Lung microvascular endothelial cell (primary cell): ENCODE results near the gene FAM171A1. TPM values are rescaled to one million over a fixed set of nuclear protein-coding genes. Genes with fewer than 3 reads are reported as not detected.
A peak's percentile ranks its signal among the peaks of the same experiment; 100 is the strongest.
"Not testable (repeated sequence)": the region's sequence is repeated elsewhere in the genome, so short reads cannot be mapped to it uniquely, and the experiment has no call there.

Experiments used
- DNase-seq, 2 donors: peaks; one replicate each; pipeline versions ENCODE4 v3.0.0 to v3.0.0-alpha.2; 2010; ENCODE audit warnings: low read depth in 2 of 2
- total RNA-seq: library from RNA; depleted of rRNA; stranded (reverse); fragments of >200 nt; gene quantifications from 2 replicates; pipeline ENCODE4 v1.2.1, GENCODE V29; 2014

Gene FAM171A1
- total RNA-seq, 1 donor from 2014 or later = 40.9 TPM

DNA sequence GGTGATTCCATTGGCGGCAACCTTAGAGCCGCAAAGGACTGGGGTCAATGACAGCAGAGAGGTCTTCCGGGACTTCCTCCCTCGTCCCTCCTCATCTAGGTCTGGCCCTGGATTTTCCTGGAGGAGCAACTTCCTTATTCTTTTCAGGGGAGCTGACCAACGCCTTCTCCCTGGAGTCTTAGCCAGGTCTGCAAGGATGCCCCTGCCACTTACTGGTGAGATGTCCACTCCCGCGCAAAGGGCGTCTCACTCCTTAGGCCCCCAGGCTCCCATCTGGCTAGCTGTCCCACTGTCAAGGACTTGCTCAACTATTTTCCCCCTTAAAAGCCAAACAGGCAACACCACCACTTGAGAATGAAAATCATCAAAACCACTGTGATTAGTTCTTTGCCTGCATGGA is 160.6 kb downstream of the FAM171A1 start:
- no peak for DNase-seq

GRCh38 chr10:15209827-15210509 is 161.1 kb downstream of the FAM171A1 start:
- DNase-seq = peak; percentile 85 to 91

GRCh38 chr10:15208221-15208620 is 162.9 kb downstream of the FAM171A1 start:
- DNase-seq = no peak

DNA sequence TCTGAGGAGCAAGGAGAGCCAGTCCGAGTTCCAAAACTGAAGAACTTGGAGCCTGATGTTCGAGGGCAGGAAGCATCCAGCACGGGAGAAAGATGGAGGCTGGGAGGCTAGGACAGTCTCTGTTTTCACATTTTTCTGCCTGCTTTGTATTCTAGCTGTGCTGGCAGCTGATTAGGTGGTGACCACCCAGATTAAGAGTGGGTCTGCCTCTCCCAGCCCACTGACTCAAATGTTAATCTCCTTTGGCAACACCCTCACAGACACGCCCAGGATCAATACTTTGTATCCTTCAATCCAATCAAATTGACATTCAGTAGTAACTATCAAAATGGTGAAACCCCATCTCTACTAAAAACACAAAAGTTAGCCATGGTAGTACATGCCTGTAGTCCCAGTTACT is 163.7 kb downstream of the FAM171A1 start:
- DNase-seq = not testable (repeated sequence)

- peak in 1 of 2 donors; percentile 72 for DNase-seq
These were observed 168.4 kb downstream of the FAM171A1 start for GRCh38 chr10:15202639-15203038.

DNA sequence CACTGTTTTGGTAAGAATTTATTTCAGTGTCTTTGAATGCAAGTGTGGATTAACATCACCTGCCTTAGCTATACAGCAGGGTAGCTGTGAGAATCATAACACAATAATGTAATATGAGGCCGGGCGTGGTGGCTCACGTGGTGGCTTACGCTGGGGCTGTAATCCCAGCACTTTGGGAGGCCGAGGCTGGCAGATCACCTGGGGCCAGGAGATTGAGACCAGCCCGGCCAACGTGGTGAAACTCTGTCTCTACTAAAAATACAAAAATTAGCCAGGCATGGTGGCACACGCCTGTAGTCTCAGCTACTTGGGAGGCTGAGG is 168.8 kb downstream of the FAM171A1 start:
- DNase-seq = not testable (repeated sequence)

GRCh38 chr10:15201589-15202300 is 169.3 kb downstream of the FAM171A1 start:
- DNase-seq = peak in 1 of 2 donors; percentile 49

DNA sequence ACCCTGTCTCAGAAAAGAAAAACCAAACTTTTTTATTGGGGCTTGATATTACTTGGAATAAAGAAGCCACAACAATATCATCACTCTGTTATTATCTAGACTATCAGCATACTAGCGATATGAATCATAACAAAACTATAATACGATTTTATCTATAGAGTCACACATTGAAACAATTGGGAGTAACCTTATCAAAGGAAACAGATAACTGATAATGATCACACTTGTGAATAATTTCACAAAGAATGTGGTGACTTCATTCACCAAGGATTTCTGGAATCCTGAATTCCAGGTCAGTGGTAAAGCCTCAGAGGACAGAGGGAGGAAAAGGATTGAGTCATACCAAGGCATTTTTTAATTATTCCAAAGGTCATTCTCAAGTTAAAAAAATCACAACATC is 170.5 kb downstream of the FAM171A1 start:
- peak; percentile 81 to 95 for DNase-seq

GRCh38 chr10:15197911-15198310 is 173.2 kb downstream of the FAM171A1 start:
- DNase-seq = no peak

GRCh38 chr10:15197276-15197675 is 173.8 kb downstream of the FAM171A1 start:
- DNase-seq = peak; percentile 56 to 67

DNA sequence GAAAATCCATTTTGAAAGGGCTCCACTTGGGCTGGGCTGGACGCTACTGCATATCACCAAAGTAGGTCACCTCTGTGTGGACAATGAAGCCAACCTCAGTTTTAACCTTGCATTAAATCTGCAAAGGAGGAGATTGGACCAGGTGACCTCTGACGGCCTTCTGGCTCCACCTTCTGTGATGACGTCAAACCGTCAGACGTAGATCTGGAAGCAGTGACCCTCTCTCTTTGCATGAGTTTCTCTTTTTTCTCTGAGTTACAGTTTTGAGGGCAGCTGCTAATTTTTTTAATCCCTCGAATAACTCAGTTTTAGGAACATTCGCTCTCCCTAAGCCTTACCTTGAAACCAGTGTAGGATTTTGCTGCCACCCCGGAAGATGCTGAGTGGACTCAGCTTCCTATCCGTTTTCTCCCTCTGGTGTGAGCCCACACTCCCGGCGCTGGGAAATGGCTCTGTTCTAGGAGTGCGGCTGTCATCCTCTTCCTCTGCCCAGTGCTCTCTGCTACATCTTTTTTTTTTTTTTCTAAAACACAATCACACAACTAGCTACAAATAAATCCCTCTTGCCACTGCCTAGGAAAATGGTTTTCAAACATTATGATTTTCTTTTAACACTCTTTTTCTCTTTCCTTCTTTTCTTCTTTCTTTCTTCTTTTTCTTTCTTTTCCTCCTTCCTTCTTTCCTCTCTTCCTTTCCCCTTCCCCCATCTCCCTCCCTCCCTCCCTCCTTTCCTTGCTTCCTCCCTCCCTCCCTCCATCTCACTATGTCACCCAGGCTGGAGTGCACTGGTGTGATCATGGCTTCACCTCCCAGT is 174.9 kb downstream of the FAM171A1 start:
- DNase-seq = peak; percentile 72 to 84

DNA sequence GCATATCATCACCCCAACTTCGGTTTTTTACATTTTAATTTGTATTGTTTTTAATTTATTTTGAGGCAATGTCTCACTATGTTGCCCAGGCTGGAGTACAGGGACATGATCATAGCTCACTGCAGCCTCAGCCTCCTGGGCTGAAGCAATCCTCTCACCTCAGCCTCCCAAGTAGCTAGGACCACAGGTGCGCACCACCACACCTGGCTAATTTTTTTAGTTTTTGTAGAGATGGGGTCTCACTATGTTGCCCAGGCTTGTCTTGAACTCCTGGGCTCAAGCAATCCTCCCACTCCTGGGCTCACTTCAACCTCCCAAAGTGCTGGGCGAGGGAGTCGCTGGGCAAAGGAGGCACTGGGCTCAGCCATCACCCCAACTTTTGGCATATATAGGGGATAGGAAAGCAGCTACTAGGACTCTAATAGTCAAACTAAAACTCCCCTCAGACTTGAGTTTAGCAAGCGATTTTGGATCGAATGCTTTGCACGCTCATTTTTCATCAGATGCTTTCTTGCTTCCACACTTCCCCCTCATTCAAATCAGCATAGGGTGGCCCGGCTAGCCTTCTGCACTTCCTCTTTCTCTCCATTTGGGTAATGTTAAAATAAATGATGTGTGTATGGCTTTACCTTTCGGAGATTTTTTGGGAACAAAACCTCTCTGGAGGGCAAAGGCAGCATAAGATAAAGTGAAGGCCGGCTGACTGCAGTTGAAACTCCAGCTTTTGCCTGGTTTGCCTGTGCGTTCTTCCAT is 181.8 kb downstream of the FAM171A1 start:
- DNase-seq = no peak

- no peak for DNase-seq
These were observed 182.5 kb downstream of the FAM171A1 start for GRCh38 chr10:15188603-15189002.

DNA sequence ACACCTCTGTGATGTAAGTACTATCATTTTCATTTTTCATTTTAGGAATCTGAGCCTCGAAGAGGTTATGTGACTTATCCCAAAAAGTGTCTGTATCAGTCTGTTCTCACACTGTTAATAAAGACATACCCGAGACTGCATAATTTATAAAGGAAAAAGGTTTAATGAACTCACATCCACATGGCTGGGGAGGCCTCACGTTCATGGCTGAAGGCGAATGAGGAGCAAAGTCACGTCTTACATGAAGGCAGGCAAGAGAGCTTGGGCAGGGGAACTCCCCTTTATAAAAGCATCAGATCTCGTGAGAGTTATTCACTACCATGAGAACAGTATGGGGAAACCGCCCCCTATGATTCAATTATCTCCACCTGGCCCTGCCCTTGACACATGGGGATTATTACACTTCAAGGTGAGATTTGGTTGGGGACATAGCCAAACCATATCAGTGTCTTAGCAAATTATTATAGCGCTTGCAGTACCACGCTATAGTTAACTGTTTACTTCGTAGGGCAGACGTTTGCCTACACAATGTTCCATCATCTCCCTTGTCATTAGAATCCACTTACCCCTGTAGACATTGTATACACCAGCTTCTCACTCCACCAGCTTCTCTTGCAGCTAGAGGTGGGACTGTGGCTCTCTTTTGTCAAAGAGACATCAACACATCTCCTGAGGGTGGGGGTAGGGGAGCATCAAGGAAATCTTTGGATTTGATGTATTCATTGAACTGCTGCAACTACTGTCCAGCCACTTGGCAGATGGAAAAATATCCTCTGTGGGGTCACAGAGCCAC is 187.2 kb downstream of the FAM171A1 start:
- no peak for DNase-seq

DNA sequence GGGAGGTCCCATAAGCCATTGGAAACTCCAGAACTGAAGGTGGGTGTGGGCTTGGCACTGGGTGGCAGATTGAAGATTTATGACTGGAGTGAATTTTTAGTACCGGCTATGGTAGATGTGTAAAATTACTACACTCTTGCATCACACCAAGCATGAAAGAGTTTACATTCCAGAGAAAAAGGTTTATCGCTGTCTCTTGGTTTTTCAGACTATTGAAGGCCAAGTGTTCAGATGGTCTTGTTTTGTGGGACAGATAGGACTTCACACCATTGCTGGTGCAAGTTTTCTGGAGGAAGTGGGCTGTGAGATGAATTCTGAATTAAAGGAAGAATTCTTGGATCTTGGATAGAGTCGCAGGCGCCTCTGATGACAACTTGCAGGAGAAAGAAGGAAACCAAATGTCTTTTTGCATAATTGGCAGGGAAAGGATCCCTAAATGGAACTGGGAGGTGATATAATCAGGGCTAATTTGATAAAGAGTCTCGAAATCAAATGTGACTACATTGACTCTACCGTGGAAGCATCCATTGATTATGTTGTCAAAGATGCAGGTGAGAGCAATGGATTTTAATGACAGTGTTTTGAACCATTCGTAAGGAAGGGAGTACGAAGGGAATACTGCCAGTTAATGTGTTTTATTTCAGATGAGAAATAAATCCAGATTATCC is 188.4 kb downstream of the FAM171A1 start:
- DNase-seq = no peak

GRCh38 chr10:15181576-15182156 is 189.4 kb downstream of the FAM171A1 start:
- no peak for DNase-seq

GRCh38 chr10:15180736-15181135 is 190.4 kb downstream of the FAM171A1 start:
- DNase-seq = no peak

- DNase-seq = no peak
These were observed 194.8 kb downstream of the FAM171A1 start for GRCh38 chr10:15176269-15176668.

GRCh38 chr10:15175587-15175986 is 195.5 kb downstream of the FAM171A1 start:
- no peak for DNase-seq

DNA sequence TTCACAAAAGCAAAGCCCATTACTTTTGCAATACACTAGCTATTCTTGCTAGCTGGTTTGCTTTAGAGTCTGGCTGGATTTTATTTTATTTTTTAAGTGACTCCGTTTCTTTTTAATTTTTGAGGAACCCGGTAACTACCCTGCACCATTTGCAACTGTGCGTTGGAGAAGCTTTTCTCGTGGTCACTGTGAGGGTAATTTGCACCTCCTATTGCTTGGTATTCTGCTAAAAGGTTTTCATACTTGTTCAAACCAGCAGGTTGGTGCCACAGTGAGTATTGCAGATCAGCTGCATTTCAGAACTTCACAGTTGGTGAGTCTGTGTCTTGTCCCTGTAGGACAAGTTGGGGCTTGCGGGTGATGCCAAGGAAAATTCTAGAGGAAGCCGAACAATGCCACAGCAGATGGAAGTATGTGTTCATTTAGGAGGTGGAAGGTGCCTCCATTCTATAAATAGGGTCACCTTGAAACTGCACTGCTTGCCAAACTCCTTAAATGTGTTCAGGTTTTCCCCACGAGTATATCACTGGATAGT is 198.7 kb downstream of the FAM171A1 start:
- DNase-seq = no peak
